ENCODE data around the gene C1QL3.

Gene C1QL3

GRCh38 chr10:16518822-16519221 is 2.9 kb downstream of the C1QL3 start:
- no peak for DNase-seq
- no peak overlapping the region for H3K4me3 ChIP-seq (ENCODE audit: low read depth, low read length)

DNA sequence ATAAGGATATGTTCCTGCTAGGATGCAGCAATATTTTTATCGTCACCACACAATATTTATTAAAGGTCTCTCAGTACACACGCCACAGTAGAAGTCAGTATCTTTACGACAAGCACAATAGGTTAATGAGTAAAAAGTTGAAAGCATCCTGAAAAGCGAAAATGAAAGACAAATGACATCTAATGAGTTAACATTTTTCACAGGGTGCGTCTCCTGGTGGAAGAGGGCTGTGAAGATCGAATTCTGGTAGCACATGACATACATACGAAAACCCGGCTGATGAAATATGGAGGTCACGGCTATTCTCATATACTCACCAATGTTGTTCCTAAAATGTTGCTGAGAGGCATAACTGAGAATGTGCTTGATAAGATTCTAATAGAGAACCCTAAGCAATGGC is 10.8 kb downstream of the C1QL3 start:
- Histone ChIP-seq H3K27ac (no peak overlapping the region), H3K4me3 (ENCODE audit: low read depth, low read length) (no peak overlapping the region), H3K9me3 (ENCODE audit: severe bottlenecking) (no peaks in the 10 kb centered on the region), H3K27me3 (ENCODE audit: insufficient read depth, low read depth, severe bottlenecking) (no peaks in the 10 kb centered on the region), H3K36me3 (no peaks in the 10 kb centered on the region)
- TF ChIP-seq, protein P1, sequence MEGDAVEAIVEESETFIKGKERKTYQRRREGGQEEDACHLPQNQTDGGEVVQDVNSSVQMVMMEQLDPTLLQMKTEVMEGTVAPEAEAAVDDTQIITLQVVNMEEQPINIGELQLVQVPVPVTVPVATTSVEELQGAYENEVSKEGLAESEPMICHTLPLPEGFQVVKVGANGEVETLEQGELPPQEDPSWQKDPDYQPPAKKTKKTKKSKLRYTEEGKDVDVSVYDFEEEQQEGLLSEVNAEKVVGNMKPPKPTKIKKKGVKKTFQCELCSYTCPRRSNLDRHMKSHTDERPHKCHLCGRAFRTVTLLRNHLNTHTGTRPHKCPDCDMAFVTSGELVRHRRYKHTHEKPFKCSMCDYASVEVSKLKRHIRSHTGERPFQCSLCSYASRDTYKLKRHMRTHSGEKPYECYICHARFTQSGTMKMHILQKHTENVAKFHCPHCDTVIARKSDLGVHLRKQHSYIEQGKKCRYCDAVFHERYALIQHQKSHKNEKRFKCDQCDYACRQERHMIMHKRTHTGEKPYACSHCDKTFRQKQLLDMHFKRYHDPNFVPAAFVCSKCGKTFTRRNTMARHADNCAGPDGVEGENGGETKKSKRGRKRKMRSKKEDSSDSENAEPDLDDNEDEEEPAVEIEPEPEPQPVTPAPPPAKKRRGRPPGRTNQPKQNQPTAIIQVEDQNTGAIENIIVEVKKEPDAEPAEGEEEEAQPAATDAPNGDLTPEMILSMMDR (IDR thresholded peaks at IDR 0.05; ENCODE audit: low read depth, low read length) = no peak
- DNase-seq = no peak

More at GRCh38 chr10:16518822-16519221, 2.9 kb downstream of the C1QL3 start:
- H3K9me3 ChIP-seq (ENCODE audit: severe bottlenecking) = no peaks in the 10 kb centered on the region
- no peaks in the 10 kb centered on the region for H3K36me3 ChIP-seq
- H3K27ac ChIP-seq = no peak overlapping the region
- H3K27me3 ChIP-seq (ENCODE audit: insufficient read depth, low read depth, severe bottlenecking) = no peaks in the 10 kb centered on the region
- TF ChIP-seq, protein P1 (IDR thresholded peaks at IDR 0.05; ENCODE audit: low read depth, low read length) = no peak

GRCh38 chr10:16509996-16510395 is 11.7 kb downstream of the C1QL3 start:
- Histone ChIP-seq H3K36me3 (no peaks in the 10 kb centered on the region), H3K4me3 (ENCODE audit: low read depth, low read length) (no peak overlapping the region), H3K27ac (peak overlapping the region; percentile 66), H3K9me3 (ENCODE audit: severe bottlenecking) (no peaks in the 10 kb centered on the region), H3K27me3 (ENCODE audit: insufficient read depth, low read depth, severe bottlenecking) (no peaks in the 10 kb centered on the region)
- TF ChIP-seq, protein P1 (IDR thresholded peaks at IDR 0.05; ENCODE audit: low read depth, low read length) = no peak
- DNase-seq = peak; percentile 30

GRCh38 chr10:16505161-16505560 is 16.5 kb downstream of the C1QL3 start:
- H3K27ac ChIP-seq = peak overlapping the region; percentile 4
- H3K36me3 ChIP-seq = no peaks in the 10 kb centered on the region

GRCh38 chr10:16497911-16498310 is 23.8 kb downstream of the C1QL3 start:
- no peak for DNase-seq
- Histone ChIP-seq H3K4me3 (ENCODE audit: low read depth, low read length) (no peak overlapping the region), H3K27me3 (ENCODE audit: insufficient read depth, low read depth, severe bottlenecking) (no peaks in the 10 kb centered on the region), H3K36me3 (no peaks in the 10 kb centered on the region), H3K9me3 (ENCODE audit: severe bottlenecking) (no peaks in the 10 kb centered on the region), H3K27ac (no peak overlapping the region)
- TF ChIP-seq, protein P1 (IDR thresholded peaks at IDR 0.05; ENCODE audit: low read depth, low read length) = no peak

More at GRCh38 chr10:16505161-16505560, 16.5 kb downstream of the C1QL3 start:
- TF ChIP-seq, protein P1 (IDR thresholded peaks at IDR 0.05; ENCODE audit: low read depth, low read length) = no peak
- H3K9me3 ChIP-seq (ENCODE audit: severe bottlenecking) = no peaks in the 10 kb centered on the region
- no peak for DNase-seq
- no peaks in the 10 kb centered on the region for H3K27me3 ChIP-seq (ENCODE audit: insufficient read depth, low read depth, severe bottlenecking)
- no peak overlapping the region for H3K4me3 ChIP-seq (ENCODE audit: low read depth, low read length)

DNA sequence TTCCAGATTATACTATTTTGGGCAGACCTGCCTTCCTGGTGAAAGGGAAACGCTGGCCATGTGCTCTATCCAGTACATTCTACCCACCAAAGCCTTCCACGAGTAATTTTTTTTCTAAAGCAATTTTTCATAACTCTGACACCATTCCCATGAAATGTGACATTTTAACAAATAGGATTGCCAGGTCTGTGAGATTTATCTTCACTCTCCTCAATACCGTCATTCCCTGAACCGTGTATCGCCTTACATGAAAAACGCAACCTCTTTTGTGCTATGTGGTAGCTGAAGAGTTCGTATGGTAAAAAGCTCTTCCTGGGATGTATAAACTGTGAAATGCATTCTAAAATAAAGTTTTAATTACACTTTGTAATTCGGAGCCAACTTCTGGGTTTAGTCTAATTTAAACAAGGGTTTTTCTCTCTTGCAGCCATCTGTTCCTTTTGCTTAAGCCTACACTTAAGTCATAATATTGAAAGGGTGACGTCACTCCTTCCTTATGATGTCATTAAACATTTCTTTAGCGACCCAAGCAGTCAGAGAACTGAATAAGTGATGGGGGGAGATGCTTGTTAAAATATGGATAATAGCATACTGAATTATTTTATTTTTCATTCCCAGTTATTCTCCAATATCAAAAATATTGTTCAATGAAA is 27.7 kb downstream of the C1QL3 start:
- TF ChIP-seq, protein P1 (IDR thresholded peaks at IDR 0.05; ENCODE audit: low read depth, low read length) = no peak
- no peak overlapping the region for H3K27ac ChIP-seq
- no peaks in the 10 kb centered on the region for H3K27me3 ChIP-seq (ENCODE audit: insufficient read depth, low read depth, severe bottlenecking)
- H3K9me3 ChIP-seq (ENCODE audit: severe bottlenecking) = no peaks in the 10 kb centered on the region
- no peaks in the 10 kb centered on the region for H3K36me3 ChIP-seq
- DNase-seq = no peak
- no peak overlapping the region for H3K4me3 ChIP-seq (ENCODE audit: low read depth, low read length)
